ENCODE data around the gene KLHL6. TPM values are rescaled to one million over a fixed set of nuclear protein-coding genes. Genes with fewer than 3 reads are reported as not detected.
"Not testable (repeated sequence)": the region's sequence is repeated elsewhere in the genome, so short reads cannot be mapped to it uniquely, and the experiment has no call there.

KLHL6 gene
- total RNA-seq, 1 donor from 2014 or later, result not detected

- H3K4me3 Mint-ChIP-seq (ENCODE audit: unreplicated experiment), result no peak overlapping the region
- TF ChIP-seq CTCF (IDR thresholded peaks at IDR 0.05; ENCODE audit: partially characterized antibody, unreplicated experiment), result no peak
- peaks cover 4% of the 10 kb centered on the region for H3K9me3 Mint-ChIP-seq (ENCODE audit: unreplicated experiment)
- H3K27ac Mint-ChIP-seq (ENCODE audit: unreplicated experiment), result no peak overlapping the region
- H3K27me3 Mint-ChIP-seq (ENCODE audit: unreplicated experiment), result no peaks in the 10 kb centered on the region
- H3K4me1 Mint-ChIP-seq (ENCODE audit: low read depth, unreplicated experiment), result no peaks in the 10 kb centered on the region
- no peak for DNase-seq
- H3K36me3 Mint-ChIP-seq (ENCODE audit: unreplicated experiment), result no peaks in the 10 kb centered on the region
These were observed 27.8 kb downstream of the KLHL6 start for GRCh38 chr3:183527428-183528379.

- Mint-ChIP-seq H3K36me3 (ENCODE audit: unreplicated experiment) (no peaks in the 10 kb centered on the region), H3K9me3 (ENCODE audit: unreplicated experiment) (peaks cover 4% of the 10 kb centered on the region), H3K4me1 (ENCODE audit: low read depth, unreplicated experiment) (no peaks in the 10 kb centered on the region), H3K4me3 (ENCODE audit: unreplicated experiment) (no peak overlapping the region), H3K27me3 (ENCODE audit: unreplicated experiment) (no peaks in the 10 kb centered on the region), H3K27ac (ENCODE audit: unreplicated experiment) (no peak overlapping the region)
- DNase-seq, result no peak
- no peak for TF ChIP-seq CTCF (IDR thresholded peaks at IDR 0.05; ENCODE audit: partially characterized antibody, unreplicated experiment)
These were observed 28.6 kb downstream of the KLHL6 start for GRCh38 chr3:183526838-183527427.

GRCh38 chr3:183524476-183524875 is 31.0 kb downstream of the KLHL6 start:
- no peaks in the 10 kb centered on the region for H3K36me3 Mint-ChIP-seq (ENCODE audit: unreplicated experiment)
- no peak overlapping the region for H3K27ac Mint-ChIP-seq (ENCODE audit: unreplicated experiment)
- no peaks in the 10 kb centered on the region for H3K27me3 Mint-ChIP-seq (ENCODE audit: unreplicated experiment)
- H3K4me3 Mint-ChIP-seq (ENCODE audit: unreplicated experiment), result no peak overlapping the region
- no peak for TF ChIP-seq CTCF (IDR thresholded peaks at IDR 0.05; ENCODE audit: partially characterized antibody, unreplicated experiment)
- H3K9me3 Mint-ChIP-seq (ENCODE audit: unreplicated experiment), result peaks cover 4% of the 10 kb centered on the region
- DNase-seq, result no peak
- H3K4me1 Mint-ChIP-seq (ENCODE audit: low read depth, unreplicated experiment), result peaks cover 16% of the 10 kb centered on the region

GRCh38 chr3:183520741-183521556 is 34.6 kb downstream of the KLHL6 start:
- not testable (repeated sequence) for H3K4me3 Mint-ChIP-seq (ENCODE audit: unreplicated experiment); H3K27me3 Mint-ChIP-seq (ENCODE audit: unreplicated experiment); DNase-seq; H3K9me3 Mint-ChIP-seq (ENCODE audit: unreplicated experiment); H3K36me3 Mint-ChIP-seq (ENCODE audit: unreplicated experiment)
- Mint-ChIP-seq H3K4me1 (ENCODE audit: low read depth, unreplicated experiment) (peaks cover 22% of the 10 kb centered on the region), H3K27ac (ENCODE audit: unreplicated experiment) (peak overlapping the region; percentile 6)

GRCh38 chr3:183520295-183520694 is 35.2 kb downstream of the KLHL6 start:
- not testable (repeated sequence) for H3K4me3 Mint-ChIP-seq (ENCODE audit: unreplicated experiment); H3K27ac Mint-ChIP-seq (ENCODE audit: unreplicated experiment); H3K36me3 Mint-ChIP-seq (ENCODE audit: unreplicated experiment)

More at GRCh38 chr3:183520295-183520694, 35.2 kb downstream of the KLHL6 start:
- DNase-seq; H3K9me3 Mint-ChIP-seq (ENCODE audit: unreplicated experiment); H3K27me3 Mint-ChIP-seq (ENCODE audit: unreplicated experiment): not testable (repeated sequence)
- peaks cover 22% of the 10 kb centered on the region for H3K4me1 Mint-ChIP-seq (ENCODE audit: low read depth, unreplicated experiment)
